Measurements from ENCODE around the gene RICTOR. TPM values are rescaled to one million over a fixed set of nuclear protein-coding genes. Genes with fewer than 3 reads are reported as not detected.

Gene RICTOR
- total and polyA plus RNA-seq, 9 of the 15 experiments (the other 6 are each of a cell fraction or from before 2014, with no cell fraction given) = 13.9 to 46.6 (median 22.6) TPM

- TF ChIP-seq SPI1 (IDR thresholded peaks at IDR 0.05; ENCODE audit: borderline replicate concordance, low read depth, low read length) = no peak
- no peak for TF ChIP-seq MED1 (CRISPR knock-in tag; IDR thresholded peaks at IDR 0.05; ENCODE audit: borderline replicate concordance)
- TF ChIP-seq CEBPG (CRISPR knock-in tag; IDR thresholded peaks at IDR 0.05) = no peak
- TF ChIP-seq CEBPG (tag; conservative IDR thresholded peaks at IDR 0.05 in 1 of 2, IDR thresholded peaks at IDR 0.05 in 1 of 2) = peak in 1 of 2 experiments; percentile 40; a peak in 1 of 4 replicates
- no peak for TF ChIP-seq SNRNP70 (optimal IDR thresholded peaks at IDR 0.05; ENCODE audit: low read depth, low read length)
- no peak for TF ChIP-seq NR1H2 (CRISPR knock-in tag; IDR thresholded peaks at IDR 0.05)
- no peak for TF ChIP-seq ILF3 (IDR thresholded peaks at IDR 0.05; ENCODE audit: borderline replicate concordance)
- TF ChIP-seq ZNF280B (CRISPR knock-in tag; IDR thresholded peaks at IDR 0.05) = no peak
- no peak for TF ChIP-seq ZNF57 (CRISPR knock-in tag; IDR thresholded peaks at IDR 0.05)
- no peak for TF ChIP-seq TRIM24 (IDR thresholded peaks at IDR 0.05)
- no peak; a peak in 1 of 4 replicates for TF ChIP-seq NRF1 (conservative IDR thresholded peaks at IDR 0.05 in 1 of 2, IDR thresholded peaks at IDR 0.05 in 1 of 2)
- TF ChIP-seq COPS2 (conservative IDR thresholded peaks at IDR 0.05) = no peak
- no peak for TF ChIP-seq SREBF1 (IDR thresholded peaks at IDR 0.05; ENCODE audit: borderline replicate concordance, low read depth, low read length)
- TF ChIP-seq, protein P1, sequence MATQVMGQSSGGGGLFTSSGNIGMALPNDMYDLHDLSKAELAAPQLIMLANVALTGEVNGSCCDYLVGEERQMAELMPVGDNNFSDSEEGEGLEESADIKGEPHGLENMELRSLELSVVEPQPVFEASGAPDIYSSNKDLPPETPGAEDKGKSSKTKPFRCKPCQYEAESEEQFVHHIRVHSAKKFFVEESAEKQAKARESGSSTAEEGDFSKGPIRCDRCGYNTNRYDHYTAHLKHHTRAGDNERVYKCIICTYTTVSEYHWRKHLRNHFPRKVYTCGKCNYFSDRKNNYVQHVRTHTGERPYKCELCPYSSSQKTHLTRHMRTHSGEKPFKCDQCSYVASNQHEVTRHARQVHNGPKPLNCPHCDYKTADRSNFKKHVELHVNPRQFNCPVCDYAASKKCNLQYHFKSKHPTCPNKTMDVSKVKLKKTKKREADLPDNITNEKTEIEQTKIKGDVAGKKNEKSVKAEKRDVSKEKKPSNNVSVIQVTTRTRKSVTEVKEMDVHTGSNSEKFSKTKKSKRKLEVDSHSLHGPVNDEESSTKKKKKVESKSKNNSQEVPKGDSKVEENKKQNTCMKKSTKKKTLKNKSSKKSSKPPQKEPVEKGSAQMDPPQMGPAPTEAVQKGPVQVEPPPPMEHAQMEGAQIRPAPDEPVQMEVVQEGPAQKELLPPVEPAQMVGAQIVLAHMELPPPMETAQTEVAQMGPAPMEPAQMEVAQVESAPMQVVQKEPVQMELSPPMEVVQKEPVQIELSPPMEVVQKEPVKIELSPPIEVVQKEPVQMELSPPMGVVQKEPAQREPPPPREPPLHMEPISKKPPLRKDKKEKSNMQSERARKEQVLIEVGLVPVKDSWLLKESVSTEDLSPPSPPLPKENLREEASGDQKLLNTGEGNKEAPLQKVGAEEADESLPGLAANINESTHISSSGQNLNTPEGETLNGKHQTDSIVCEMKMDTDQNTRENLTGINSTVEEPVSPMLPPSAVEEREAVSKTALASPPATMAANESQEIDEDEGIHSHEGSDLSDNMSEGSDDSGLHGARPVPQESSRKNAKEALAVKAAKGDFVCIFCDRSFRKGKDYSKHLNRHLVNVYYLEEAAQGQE (IDR thresholded peaks at IDR 0.05; ENCODE audit: borderline replicate concordance) = no peak
- TF ChIP-seq, protein P1 (CRISPR knock-in tag; IDR thresholded peaks at IDR 0.05; ENCODE audit: low read depth) = no peak
- TF ChIP-seq ZNF212 (CRISPR knock-in tag; IDR thresholded peaks at IDR 0.05) = no peak
- no peak for TF ChIP-seq ZBTB26 (CRISPR knock-in tag; IDR thresholded peaks at IDR 0.05)
- no peak for TF ChIP-seq ZNF76 (CRISPR knock-in tag; IDR thresholded peaks at IDR 0.05; ENCODE audit: borderline replicate concordance)
These were observed 1.1 kb downstream of the RICTOR start (continued) for GRCh38 chr5:39072925-39073766.
